Uterus (tissue), 4 donors: Measurements from ENCODE around the gene KCNQ2. TPM values are rescaled to one million over a fixed set of nuclear protein-coding genes. Genes with fewer than 3 reads are reported as not detected.

Experiments used
- DNase-seq, 2 donors: peaks; one replicate each; pipeline ENCODE4 v3.0.0-alpha.2; 2019 to 2020
- H3K27ac ChIP-seq, 2 donors: fragments of 200-600 bp; sonication (generic); 1 replicate in 1 of 2; 2 replicates in 1 of 2; pipeline ENCODE4 v1.5.1; 2016 to 2018
- H3K27me3 ChIP-seq, 2 donors: fragments of 200-600 bp; sonication (generic); one replicate each; pipeline ENCODE4 v1.5.1; 2018 to 2019; ENCODE audit warnings: control low read depth in 1 of 2
- H3K36me3 ChIP-seq, 2 donors: fragments of 200-600 bp; sonication (generic); one replicate each; pipeline ENCODE4 v1.5.1; 2019; ENCODE audit warnings: control low read depth in 1 of 2
- H3K4me1 ChIP-seq, 2 donors: fragments of 200-600 bp; sonication (generic); one replicate each; pipeline ENCODE4 v1.5.1; 2018 to 2019; ENCODE audit warnings: control low read depth in 1 of 2
- H3K4me3 ChIP-seq, 2 donors: fragments of 200-600 bp; sonication (generic); 1 replicate in 1 of 2; 2 replicates in 1 of 2; pipeline ENCODE4 v1.5.1; 2018 to 2019; ENCODE audit warnings: mild to moderate bottlenecking in 1 of 2
- H3K9me3 ChIP-seq, 2 donors: fragments of 200-600 bp; sonication (generic); one replicate each; pipeline ENCODE4 v1.5.1; 2019; ENCODE audit warnings: control low read depth in 1 of 2
- CTCF ChIP-seq, 4 experiments: fragments of 200-600 bp in 2 of 4; fragments of 450-650 bp in 2 of 4; sonication (generic) in 2 of 4; IDR thresholded peaks; one replicate each; pipeline ENCODE4 v1.5.1; 2016 to 2019; ENCODE audit warnings: antibody characterized with exemption in 4 of 4, mild to moderate bottlenecking in 2 of 4, moderate library complexity in 1 of 4
- POLR2A ChIP-seq, 2 donors: fragments of 450-650 bp; IDR thresholded peaks; one replicate each; pipeline ENCODE4 v1.6.1; 2016; ENCODE audit warnings: antibody characterized with exemption in 2 of 2, mild to moderate bottlenecking in 1 of 2, moderate library complexity in 1 of 2
- intact Hi-C: fragments of 100-400 bp; cut with DNase I; formaldehyde crosslinking; loops from one replicate; pipeline ENCODE4 v1.15.1; 2023; ENCODE audit warnings: low total_unique reads
- total RNA-seq, 4 donors: library from RNA; depleted of rRNA in 3 of 4; stranded (reverse); fragments of >200 nt in 3 of 4; gene quantifications; one replicate each; pipeline versions ENCODE4 v1.1.0 to v1.2.4, GENCODE V29; 2014 to 2023
- donor health status: DM: yes; HTN: yes; CAD: no.

Gene KCNQ2
- total RNA-seq, 4 donors from 2014 or later, result 1.2 to 4.9 TPM; not detected in 2

GRCh38 chr20:63513207-63513606 lies 40.8 kb upstream of the KCNQ2 start:
- Histone ChIP-seq H3K4me3 (no peak overlapping the region), H3K36me3 (no peaks in the 10 kb centered on the region), H3K27ac (no peak overlapping the region), H3K4me1 (no peaks in the 10 kb centered on the region), H3K27me3 (peaks cover 0 to 3% of the 10 kb centered on the region in 2 donors), H3K9me3 (no peaks in the 10 kb centered on the region)
- TF ChIP-seq CTCF (IDR thresholded peaks at IDR 0.05), result no peak
- TF ChIP-seq POLR2A (IDR thresholded peaks at IDR 0.05), result no peak
- no peak for DNase-seq
- intact Hi-C loops, result no loop called here

- Histone ChIP-seq H3K4me3 (no peak overlapping the region), H3K27ac (no peak overlapping the region), H3K36me3 (no peaks in the 10 kb centered on the region), H3K9me3 (peaks cover 0 to 4% of the 10 kb centered on the region in 2 donors), H3K4me1 (no peaks in the 10 kb centered on the region), H3K27me3 (peaks cover 0 to 11% of the 10 kb centered on the region in 2 donors)
- no peak for DNase-seq
- no peak for TF ChIP-seq POLR2A (IDR thresholded peaks at IDR 0.05)
- no peak for TF ChIP-seq CTCF (IDR thresholded peaks at IDR 0.05)
- intact Hi-C loops, result no loop called here
Measured at GRCh38 chr20:63509088-63509564, 36.7 kb upstream of the KCNQ2 start.

- peaks cover 0 to 4% of the 10 kb centered on the region in 2 donors for H3K9me3 ChIP-seq
- H3K4me1 ChIP-seq, result no peaks in the 10 kb centered on the region
- no peaks in the 10 kb centered on the region for H3K36me3 ChIP-seq
- H3K27ac ChIP-seq, result no peak overlapping the region
- TF ChIP-seq CTCF (IDR thresholded peaks at IDR 0.05), result no peak
- H3K4me3 ChIP-seq, result no peak overlapping the region
- intact Hi-C loops, result no loop called here
- DNase-seq, result no peak
- peaks cover 0 to 11% of the 10 kb centered on the region in 2 donors for H3K27me3 ChIP-seq
Measured at GRCh38 chr20:63508072-63508768, 35.8 kb upstream of the KCNQ2 start.

- DNase-seq, result no peak
- peaks cover 0 to 11% of the 10 kb centered on the region in 2 donors for H3K27me3 ChIP-seq
Measured at GRCh38 chr20:63507083-63507743, 34.8 kb upstream of the KCNQ2 start.

More at GRCh38 chr20:63507083-63507743, 34.8 kb upstream of the KCNQ2 start:
- H3K36me3 ChIP-seq, result no peaks in the 10 kb centered on the region
- no peak overlapping the region for H3K27ac ChIP-seq
- TF ChIP-seq POLR2A (IDR thresholded peaks at IDR 0.05) (no peak), CTCF (IDR thresholded peaks at IDR 0.05) (no peak)
- intact Hi-C loops, result no loop called here
- H3K4me3 ChIP-seq, result no peak overlapping the region
- H3K9me3 ChIP-seq, result peaks cover 0 to 4% of the 10 kb centered on the region in 2 donors
- no peaks in the 10 kb centered on the region for H3K4me1 ChIP-seq
